CD14-positive monocyte (primary cell): ENCODE data around the gene GTF2A1L. TPM values are rescaled to one million over a fixed set of nuclear protein-coding genes. Genes with fewer than 3 reads are reported as not detected.

Experiments used
- DNase-seq, 3 donors: peaks; one replicate each; pipeline ENCODE4 v3.0.0-alpha.2; 2011 to 2022
- H2AFZ ChIP-seq: 2 replicates; pipeline ENCODE4 v1.6.0; 2012; ENCODE audit warnings: mild to moderate bottlenecking, low read depth, low read length, inconsistent platforms; ENCODE audit not compliant: insufficient read depth, poor library complexity, severe bottlenecking
- H3K27ac ChIP-seq, 2 donors: 1 replicate in 1 of 2; 2 replicates in 1 of 2; pipeline ENCODE4 v1.5.1; 2012 to 2013; ENCODE audit warnings: low read length in 2 of 2, control low read depth in 1 of 2, inconsistent platforms in 1 of 2, low read depth in 1 of 2, mild to moderate bottlenecking in 1 of 2
- H3K27me3 ChIP-seq, 2 donors: one replicate each; pipeline versions ENCODE4 v1.6.0 to v1.6.1; 2011 to 2013; ENCODE audit warnings: low read length in 2 of 2; ENCODE audit not compliant: control insufficient read depth in 2 of 2, insufficient read depth in 2 of 2
- H3K36me3 ChIP-seq, 2 donors: replicated peaks in 1 of 2; 1 replicate in 1 of 2; 2 replicates in 1 of 2; pipeline versions ENCODE4 v1.5.1 to v1.6.1; 2012 to 2013; ENCODE audit warnings: low read length in 2 of 2, control low read depth in 1 of 2, inconsistent platforms in 1 of 2, mild to moderate bottlenecking in 1 of 2; ENCODE audit not compliant: insufficient read depth in 2 of 2, control insufficient read depth in 1 of 2
- H3K4me1 ChIP-seq, 2 donors: 1 replicate in 1 of 2; 2 replicates in 1 of 2; pipeline versions ENCODE4 v1.5.1 to v1.6.1; 2012 to 2013; ENCODE audit warnings: low read length in 2 of 2, control low read depth in 1 of 2, inconsistent platforms in 1 of 2, mild to moderate bottlenecking in 1 of 2, moderate library complexity in 1 of 2; ENCODE audit not compliant: insufficient read depth in 2 of 2, control insufficient read depth in 1 of 2
- H3K4me2 ChIP-seq: replicated peaks from 2 replicates; pipeline ENCODE3; 2012; ENCODE audit warnings: low read length, moderate library complexity, mild to moderate bottlenecking; ENCODE audit not compliant: poor library complexity, severe bottlenecking; ENCODE audit errors: extremely low read depth
- H3K4me3 ChIP-seq, 3 experiments: fragments of 200-600 bp in 1 of 3; sonication (generic) in 1 of 3; replicated peaks in 1 of 3; 1 replicate in 2 of 3; 2 replicates in 1 of 3; pipeline ENCODE4 v1.5.1; 2011 to 2013; ENCODE audit warnings: low read length in 3 of 3, mild to moderate bottlenecking in 3 of 3, control low read depth in 2 of 3, low read depth in 2 of 3, inconsistent platforms in 1 of 3, moderate library complexity in 1 of 3
- H3K79me2 ChIP-seq: 2 replicates; pipeline ENCODE4 v1.6.0; 2012; ENCODE audit warnings: mild to moderate bottlenecking, control low read depth, inconsistent platforms, low read length, moderate library complexity; ENCODE audit not compliant: insufficient read depth
- H3K9ac ChIP-seq: 2 replicates; pipeline ENCODE4 v1.6.0; 2017; ENCODE audit warnings: low read length, mild to moderate bottlenecking; ENCODE audit not compliant: insufficient read depth, poor library complexity, severe bottlenecking
- H3K9me3 ChIP-seq, 2 donors: replicated peaks in 1 of 2; 1 replicate in 1 of 2; 2 replicates in 1 of 2; pipeline versions ENCODE4 v1.5.1 to v1.6.1; 2012 to 2013; ENCODE audit warnings: low read length in 2 of 2, control low read depth in 1 of 2; ENCODE audit not compliant: control insufficient read depth in 1 of 2, insufficient read depth in 1 of 2
- H4K20me1 ChIP-seq: 2 replicates; pipeline ENCODE4 v1.6.0; 2012; ENCODE audit warnings: mild to moderate bottlenecking, low read length, control low read depth, moderate library complexity; ENCODE audit not compliant: insufficient read depth
- H3K27ac Mint-ChIP-seq, 7 donors: one replicate each; pipeline ENCODE4 v1.8.0; 2020; ENCODE audit warnings: mild to moderate bottlenecking in 7 of 7, mixed read lengths in 7 of 7, moderate library complexity in 6 of 7, inconsistent platforms in 2 of 7
- H3K27me3 Mint-ChIP-seq, 3 donors: one replicate each; pipeline ENCODE4 v1.8.0; 2021 to 2022; ENCODE audit warnings: low read depth in 3 of 3, mild to moderate bottlenecking in 3 of 3, mixed read lengths in 3 of 3, moderate library complexity in 3 of 3, inconsistent platforms in 1 of 3
- H3K36me3 Mint-ChIP-seq, 2 donors: one replicate each; pipeline ENCODE4 v1.8.0; 2020; ENCODE audit warnings: mixed read lengths in 2 of 2, inconsistent platforms in 1 of 2, mild to moderate bottlenecking in 1 of 2
- H3K4me1 Mint-ChIP-seq: one replicate; pipeline ENCODE4 v1.8.0; 2020; ENCODE audit warnings: mild to moderate bottlenecking, mixed read lengths
- H3K4me3 Mint-ChIP-seq, 2 donors: one replicate each; pipeline ENCODE4 v1.8.0; 2020; ENCODE audit warnings: mild to moderate bottlenecking in 2 of 2, mixed read lengths in 2 of 2, moderate library complexity in 1 of 2
- H3K9me3 Mint-ChIP-seq, 7 donors: one replicate each; pipeline ENCODE4 v1.8.0; 2020 to 2022; ENCODE audit warnings: mixed read lengths in 7 of 7, mild to moderate bottlenecking in 6 of 7, moderate library complexity in 6 of 7, inconsistent platforms in 2 of 7
- CTCF ChIP-seq: fragments of 200-600 bp; IDR thresholded peaks from one replicate; pipeline ENCODE4 v1.8.0; 2022; ENCODE audit warnings: antibody characterized with exemption, mild to moderate bottlenecking
- WGBS: methylation state at CpG from one replicate; pipeline ENCODE4 v1.1.5; 2013; ENCODE audit warnings: missing lambda C conversion rate; ENCODE audit not compliant: insufficient coverage; 5-methylcytosine and 5-hydroxymethylcytosine counted together
- intact Hi-C, 2 donors: fragments of 100-400 bp; cut with micrococcal nuclease; formaldehyde crosslinking; loops; one replicate each; pipeline versions ENCODE4 v1.15.0 to v1.15.1; 2023
- polyA plus RNA-seq, 3 donors: library from polyadenylated mRNA; depleted of rRNA in 1 of 3; unstranded in 2 of 3; stranded (reverse) in 1 of 3; fragments of 300-500 nt in 2 of 3; fragments of >200 nt in 1 of 3; fragmentation: Illumina TruSeq in 2 of 3; gene quantifications; 1 replicate in 2 of 3; 2 replicates in 1 of 3; pipeline ENCODE4 v1.2.3, GENCODE V29; 2012 to 2021

Gene GTF2A1L
- polyA plus RNA-seq, 3 donors = not detected

DNA sequence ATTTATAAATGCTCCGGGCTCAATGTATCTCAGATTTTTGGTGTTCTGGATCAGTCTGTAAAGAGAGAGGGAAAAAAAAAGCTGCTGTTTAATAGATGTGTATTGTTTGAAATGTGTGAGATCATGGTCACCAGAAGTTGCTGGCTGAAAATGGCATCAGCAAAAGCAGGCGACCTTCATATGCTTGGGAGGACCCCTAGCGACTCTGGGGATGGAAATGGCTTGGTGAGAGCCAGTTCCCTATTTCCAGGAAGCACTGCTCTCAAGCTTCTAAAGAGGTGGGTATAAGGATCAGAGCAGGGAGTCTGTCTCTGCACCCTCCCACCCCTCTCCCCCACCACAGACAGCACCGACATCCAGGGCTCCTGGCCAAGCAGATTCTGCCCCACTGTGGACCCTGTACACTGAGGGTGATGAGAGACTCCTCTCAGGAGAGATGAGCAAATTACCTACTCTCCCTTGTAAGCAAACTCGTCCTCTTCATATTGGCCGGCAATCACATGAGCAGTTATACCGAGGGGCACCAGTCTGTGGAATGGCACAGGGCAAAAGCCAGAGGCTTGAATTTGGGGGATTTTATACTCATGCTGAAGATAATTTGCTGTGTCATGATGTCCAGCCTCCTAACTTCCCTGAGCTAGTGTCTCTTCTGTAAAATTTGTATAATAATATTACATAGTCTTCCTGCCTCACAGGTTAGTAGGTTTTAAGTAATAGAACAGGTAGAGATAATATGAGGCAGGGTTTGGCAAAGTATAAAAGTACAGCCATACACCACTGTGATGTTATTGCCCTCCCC is 108.2 kb downstream of the GTF2A1L start:
- Mint-ChIP-seq H3K27me3 (no peaks in the 10 kb centered on the region), H3K9me3 (no peaks in the 10 kb centered on the region), H3K4me3 (no peak overlapping the region), H3K27ac (no peak overlapping the region), H3K36me3 (no peaks in the 10 kb centered on the region), H3K4me1 (no peaks in the 10 kb centered on the region)
- H3K4me1 ChIP-seq = no peaks in the 10 kb centered on the region
- H3K27ac ChIP-seq = no peak overlapping the region
- H3K27me3 ChIP-seq = no peaks in the 10 kb centered on the region
- WGBS = 83% methylated on average over 1 of the region's 7 CpGs
- no peak for DNase-seq
- H3K79me2 ChIP-seq = no peaks in the 10 kb centered on the region
- H3K36me3 ChIP-seq = no peaks in the 10 kb centered on the region
- no peak overlapping the region for H3K9ac ChIP-seq
- no peak for TF ChIP-seq CTCF
- no peaks in the 10 kb centered on the region for H4K20me1 ChIP-seq
- H3K4me3 ChIP-seq = no peak overlapping the region
- intact Hi-C loops = no loop called here
- no peak overlapping the region for H3K4me2 ChIP-seq
- H3K9me3 ChIP-seq = no peaks in the 10 kb centered on the region
- H2AFZ ChIP-seq = no peak overlapping the region

DNA sequence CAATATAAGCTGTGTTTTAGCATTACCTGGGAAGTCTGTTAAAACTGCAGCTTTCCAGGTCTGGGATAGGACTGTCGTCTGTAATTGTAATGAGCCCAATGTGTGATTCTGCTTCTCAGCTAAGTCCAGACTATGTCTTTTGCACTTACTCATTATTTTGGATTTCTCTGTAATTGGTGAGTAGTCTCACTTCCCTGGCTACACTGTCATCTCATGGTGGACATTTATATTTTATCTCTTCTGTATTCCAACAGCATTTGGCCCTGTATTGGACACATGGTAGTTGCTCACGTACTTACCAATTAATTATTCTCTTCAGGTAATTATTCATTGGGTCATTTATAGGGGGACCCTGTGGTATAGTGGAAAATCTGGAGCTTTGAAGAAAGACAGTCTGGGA is 109.9 kb downstream of the GTF2A1L start:
- Histone ChIP-seq H3K4me2 (no peak overlapping the region), H3K4me3 (no peak overlapping the region), H3K79me2 (no peaks in the 10 kb centered on the region), H3K36me3 (no peaks in the 10 kb centered on the region), H3K9me3 (no peaks in the 10 kb centered on the region), H4K20me1 (no peaks in the 10 kb centered on the region), H3K27ac (no peak overlapping the region), H3K27me3 (no peaks in the 10 kb centered on the region), H3K9ac (no peak overlapping the region), H3K4me1 (no peaks in the 10 kb centered on the region), H2AFZ (no peak overlapping the region)
- Mint-ChIP-seq H3K4me1 (no peaks in the 10 kb centered on the region), H3K9me3 (peaks cover 0 to 2% (median 0%) of the 10 kb centered on the region in 7 donors), H3K36me3 (no peaks in the 10 kb centered on the region), H3K4me3 (no peak overlapping the region), H3K27me3 (peaks cover 0 to 3% (median 0%) of the 10 kb centered on the region in 3 donors), H3K27ac (no peak overlapping the region)
- TF ChIP-seq CTCF = no peak
- no peak for DNase-seq
- WGBS = 89% methylated on average over 1 of the region's 2 CpGs
- intact Hi-C loops = no loop called here
